NT2/D1 (cell line): ENCODE results near the gene GBX1.

Experiments used
- SUZ12 ChIP-seq: IDR thresholded peaks from 2 replicates; pipeline ENCODE4 v1.6.1; 2011; ENCODE audit not compliant: insufficient read length, insufficient read depth; ENCODE audit errors: extremely low read depth
- YY1 ChIP-seq: IDR thresholded peaks from 2 replicates; pipeline ENCODE4 v1.6.1; 2011; ENCODE audit not compliant: insufficient read length, insufficient read depth
- ZNF274 ChIP-seq: IDR thresholded peaks from 2 replicates; pipeline ENCODE4 v1.6.1; 2011; ENCODE audit warnings: mild to moderate bottlenecking, low read depth, low read length

GRCh38 chr7:151125470-151125845 is 42.0 kb downstream of the GBX1 start:
- TF ChIP-seq ZNF274 (no peak), YY1 (no peak), SUZ12 (no peak)
